Right lobe of liver (tissue), 4 donors: Measurements from ENCODE around the gene COX4I1.

ENCODE experiments used
- POLR2A ChIP-seq: fragments of 450-650 bp; IDR thresholded peaks from one replicate; pipeline ENCODE4 v1.6.1; 2017; ENCODE audit warnings: antibody characterized with exemption, mild to moderate bottlenecking
- TF ChIP-seq, protein P1 (sequence below), 4 donors: fragments of 200-600 bp in 3 of 4; fragments of 450-650 bp in 1 of 4; IDR thresholded peaks; one replicate each; pipeline versions ENCODE4 v1.5.1 to v1.8.0; 2016 to 2022; ENCODE audit warnings: antibody characterized with exemption in 4 of 4, mild to moderate bottlenecking in 2 of 4
- donor health status: DM: no; HTN: no; CAD: no.
- donor health status: DM: no; HTN: no; CAD: no.
- donor health status: DM: no; HTN: yes; CAD: no.

- TF ChIP-seq POLR2A, result no peak
- TF ChIP-seq, protein P1, sequence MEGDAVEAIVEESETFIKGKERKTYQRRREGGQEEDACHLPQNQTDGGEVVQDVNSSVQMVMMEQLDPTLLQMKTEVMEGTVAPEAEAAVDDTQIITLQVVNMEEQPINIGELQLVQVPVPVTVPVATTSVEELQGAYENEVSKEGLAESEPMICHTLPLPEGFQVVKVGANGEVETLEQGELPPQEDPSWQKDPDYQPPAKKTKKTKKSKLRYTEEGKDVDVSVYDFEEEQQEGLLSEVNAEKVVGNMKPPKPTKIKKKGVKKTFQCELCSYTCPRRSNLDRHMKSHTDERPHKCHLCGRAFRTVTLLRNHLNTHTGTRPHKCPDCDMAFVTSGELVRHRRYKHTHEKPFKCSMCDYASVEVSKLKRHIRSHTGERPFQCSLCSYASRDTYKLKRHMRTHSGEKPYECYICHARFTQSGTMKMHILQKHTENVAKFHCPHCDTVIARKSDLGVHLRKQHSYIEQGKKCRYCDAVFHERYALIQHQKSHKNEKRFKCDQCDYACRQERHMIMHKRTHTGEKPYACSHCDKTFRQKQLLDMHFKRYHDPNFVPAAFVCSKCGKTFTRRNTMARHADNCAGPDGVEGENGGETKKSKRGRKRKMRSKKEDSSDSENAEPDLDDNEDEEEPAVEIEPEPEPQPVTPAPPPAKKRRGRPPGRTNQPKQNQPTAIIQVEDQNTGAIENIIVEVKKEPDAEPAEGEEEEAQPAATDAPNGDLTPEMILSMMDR (IDR thresholded peaks at IDR 0.05), result no peak
These were observed 27.3 kb downstream of the COX4I1 start for GRCh38 chr16:85826686-85827247.
